NCI-H1092 treated with DMSO at 0.1 percent for 48 hours (cell line): ENCODE results near the gene PTBP3.

Experiments
- DNase-seq: peaks from one replicate; lab custom pipeline; 2025; lab: John Stamatoyannopoulos, UW

PTBP3 gene

GRCh38 chr9:112168197-112168596 lies 165.2 kb downstream of the PTBP3 start:
- no peak for DNase-seq
